NCI-H187 (cell line): Measurements from ENCODE around the gene GOLGA6D.
"Not testable (repeated sequence)": the region's sequence is repeated elsewhere in the genome, so short reads cannot be mapped to it uniquely, and the experiment has no call there.

ENCODE experiments used
- DNase-seq, 2 experiments: peaks; one replicate each; lab custom pipeline; 2025; lab: John Stamatoyannopoulos, UW

GOLGA6D gene, protein sequence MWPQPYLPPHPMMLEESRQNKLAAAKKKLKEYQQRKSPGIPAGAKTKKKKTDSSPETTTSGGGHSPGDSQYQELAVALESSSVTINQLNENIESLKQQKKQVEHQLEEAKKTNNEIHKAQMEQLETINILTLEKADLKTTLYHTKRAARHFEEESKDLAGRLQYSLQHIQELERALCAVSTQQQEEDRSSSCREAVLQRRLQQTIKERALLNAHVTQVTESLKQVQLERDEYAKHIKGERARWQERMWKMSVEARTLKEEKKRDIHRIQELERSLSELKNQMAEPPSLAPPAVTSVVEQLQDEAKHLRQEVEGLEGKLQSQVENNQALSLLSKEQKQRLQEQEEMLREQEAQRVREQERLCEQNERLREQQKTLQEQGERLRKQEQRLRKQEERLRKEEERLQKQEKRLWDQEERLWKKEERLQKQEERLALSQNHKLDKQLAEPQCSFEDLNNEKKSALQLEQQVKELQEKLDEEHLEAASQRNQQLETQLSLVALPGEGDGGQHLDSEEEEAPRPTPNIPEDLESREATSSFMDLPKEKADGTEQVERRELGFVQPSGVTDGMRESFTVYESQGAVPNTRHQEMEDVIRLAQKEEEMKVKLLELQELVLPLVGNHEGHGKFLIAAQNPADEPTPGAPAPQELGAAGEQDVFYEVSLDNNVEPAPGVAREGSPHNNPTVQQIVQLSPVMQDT

DNA sequence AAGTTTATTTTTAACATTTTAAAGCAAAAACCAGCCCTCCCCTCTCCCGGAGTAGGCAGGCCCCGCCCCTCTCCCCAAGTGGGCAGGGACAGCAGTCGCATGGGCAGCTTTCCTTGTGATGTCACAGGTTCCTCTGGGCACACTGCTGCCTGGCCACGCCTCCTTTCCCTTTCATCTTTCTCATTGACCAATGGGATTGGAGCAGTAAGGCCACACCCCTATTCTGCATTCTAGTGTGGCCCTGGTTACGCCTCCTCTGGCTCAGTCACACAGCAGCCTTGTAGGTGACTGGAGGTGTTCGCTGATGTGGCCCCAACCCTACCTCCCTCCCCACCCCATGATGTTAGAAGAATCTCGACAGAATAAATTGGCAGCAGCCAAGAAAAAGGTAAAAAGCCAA, at the start of gene GOLGA6D:
TSS of gene GOLGA6D (plus strand) at position 264 of the 400 bp plus-strand sequence. CDS start at position 305, 41 bp downstream.
- not testable (repeated sequence) for DNase-seq

DNA sequence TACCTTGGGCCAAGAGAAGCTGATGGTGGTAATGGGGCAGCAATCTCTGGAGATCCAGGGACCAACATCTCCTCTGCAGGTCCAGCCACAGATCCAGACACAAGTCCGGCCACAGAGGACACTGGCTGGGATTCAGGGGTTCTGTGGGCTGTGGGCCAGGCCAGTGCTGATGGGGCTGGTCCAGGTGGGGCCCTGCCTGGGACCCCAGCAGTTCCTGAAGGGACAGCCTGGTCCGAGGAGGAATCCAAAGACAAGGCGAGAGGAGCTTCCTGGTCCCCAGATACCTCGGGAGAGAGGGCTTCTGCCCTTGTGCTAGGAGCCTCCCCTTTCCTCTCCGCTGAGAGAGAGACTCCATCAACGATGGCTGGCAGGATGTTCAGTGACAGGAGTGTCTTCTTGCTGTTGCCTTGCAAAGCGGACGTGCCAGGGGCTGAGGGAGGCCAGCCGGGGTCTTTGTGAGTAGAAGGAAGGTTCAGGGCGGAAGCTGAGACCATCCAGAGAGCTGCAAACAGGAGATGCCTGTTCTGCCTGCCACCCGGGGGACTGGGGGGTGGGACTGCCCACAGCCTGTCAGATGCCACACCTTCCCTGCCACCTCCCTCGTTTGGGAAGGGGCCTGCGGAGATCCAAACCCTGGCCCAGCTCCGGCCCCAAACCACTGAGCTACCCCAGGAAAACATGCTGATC, 49.0 kb upstream of the GOLGA6D start:
- DNase-seq: no peak

DNA sequence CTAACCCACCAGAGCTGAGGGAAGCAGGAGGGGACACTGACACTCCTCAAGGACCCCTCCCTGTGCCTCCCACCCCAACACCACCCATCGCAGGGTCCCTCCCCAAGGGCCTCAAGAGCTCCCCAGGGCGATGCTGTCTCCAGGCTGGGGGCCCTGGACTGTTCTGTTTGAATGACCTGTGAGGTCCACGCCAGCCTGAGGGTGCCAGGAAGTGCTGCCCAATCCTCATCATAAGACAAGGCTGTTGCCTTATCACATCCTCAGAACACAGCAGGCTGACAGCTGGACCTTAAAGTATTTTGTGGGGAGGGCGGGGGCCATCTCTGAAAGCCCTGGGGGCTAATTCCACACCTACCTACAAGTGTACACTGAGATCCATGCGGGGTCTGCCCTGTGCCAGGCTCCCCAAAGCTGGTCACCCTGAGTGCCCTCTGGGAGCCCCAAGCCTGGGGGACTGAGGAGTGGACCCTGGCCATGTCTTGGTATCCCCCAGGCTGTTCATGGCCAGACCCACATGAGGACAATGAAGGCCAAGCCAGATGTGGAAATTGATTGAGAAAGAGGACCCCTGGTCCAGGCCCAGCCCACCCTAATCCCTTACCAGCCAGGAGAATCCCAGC, 48.3 kb upstream of the GOLGA6D start:
- DNase-seq: no peak

DNA sequence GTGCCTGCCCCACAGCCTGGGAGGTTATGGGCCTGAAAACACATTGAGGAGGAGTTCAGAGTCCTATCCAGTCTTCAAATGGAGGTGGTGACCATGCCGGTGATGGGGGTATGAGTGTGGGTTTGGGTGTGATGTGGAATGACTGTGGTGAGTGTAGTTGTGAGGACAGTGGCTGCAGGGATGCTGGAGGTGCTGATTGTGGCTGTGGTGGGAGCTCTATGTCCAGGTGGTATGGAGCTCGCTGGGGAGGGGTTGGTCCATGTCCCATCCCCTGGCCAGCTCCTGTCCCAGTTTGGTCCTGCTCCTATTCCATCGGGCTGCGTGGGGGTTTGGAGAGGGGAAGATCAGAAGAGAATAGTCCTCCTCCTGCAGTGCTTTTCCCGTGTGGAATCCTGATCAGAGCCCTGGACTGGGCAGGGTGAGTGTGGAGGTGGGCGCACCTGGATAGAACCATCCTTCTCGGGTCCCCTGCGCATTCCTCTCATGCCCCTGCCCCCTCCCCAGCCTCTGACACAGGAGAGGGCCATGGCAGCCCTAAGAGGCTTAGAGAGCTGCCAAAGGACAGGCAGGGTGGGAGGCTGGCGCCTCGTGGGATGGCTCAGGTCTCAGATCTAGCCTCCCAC, 47.5 kb upstream of the GOLGA6D start:
- no peak for DNase-seq

DNA sequence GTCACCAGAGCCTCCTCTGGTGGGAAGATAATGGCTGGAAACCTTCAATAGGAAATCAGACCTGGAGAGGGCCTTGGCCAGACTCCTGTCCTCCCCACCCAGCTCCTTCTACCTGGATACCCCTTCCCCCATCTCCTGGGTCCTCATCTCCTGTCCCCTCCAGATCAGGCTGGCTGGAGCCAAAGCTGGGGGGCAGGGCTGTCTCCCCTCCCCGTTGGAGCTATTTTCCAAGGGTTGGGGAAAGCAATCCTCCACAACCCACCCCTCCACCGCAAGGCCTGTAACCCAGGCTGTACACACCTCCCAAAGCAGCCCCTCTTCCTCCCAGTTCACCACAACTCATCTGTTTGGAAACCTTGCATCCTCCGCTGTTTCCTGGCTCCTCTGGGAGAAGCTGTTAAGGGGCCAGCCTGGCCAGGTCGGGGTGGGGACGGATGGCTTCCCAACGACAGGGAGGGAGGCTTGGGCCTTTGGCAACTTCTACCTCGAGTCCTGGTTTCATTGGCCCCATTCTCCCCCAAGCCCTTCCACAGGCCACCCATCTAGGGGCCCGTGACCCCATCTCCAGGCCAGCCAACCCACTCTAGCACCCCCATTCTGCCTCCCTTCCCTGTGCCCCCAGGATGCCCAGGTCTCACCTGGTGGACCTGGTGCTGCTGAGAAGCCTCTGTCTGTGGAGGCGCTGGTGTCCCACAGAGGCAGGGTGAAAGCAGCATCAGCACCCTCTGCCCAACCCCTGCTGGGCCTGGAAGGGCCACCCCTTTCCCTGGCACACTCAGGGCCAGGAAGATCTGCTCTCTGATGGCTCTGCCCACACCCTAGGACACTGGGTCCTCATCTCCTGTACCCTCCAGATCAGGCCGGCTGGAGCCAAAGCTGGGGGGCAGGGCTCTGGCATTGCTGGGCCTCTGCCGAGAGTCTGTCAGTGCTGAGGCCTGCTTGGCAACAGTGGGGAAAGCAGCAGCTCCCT, 46.6 kb upstream of the GOLGA6D start:
- no peak for DNase-seq

DNA sequence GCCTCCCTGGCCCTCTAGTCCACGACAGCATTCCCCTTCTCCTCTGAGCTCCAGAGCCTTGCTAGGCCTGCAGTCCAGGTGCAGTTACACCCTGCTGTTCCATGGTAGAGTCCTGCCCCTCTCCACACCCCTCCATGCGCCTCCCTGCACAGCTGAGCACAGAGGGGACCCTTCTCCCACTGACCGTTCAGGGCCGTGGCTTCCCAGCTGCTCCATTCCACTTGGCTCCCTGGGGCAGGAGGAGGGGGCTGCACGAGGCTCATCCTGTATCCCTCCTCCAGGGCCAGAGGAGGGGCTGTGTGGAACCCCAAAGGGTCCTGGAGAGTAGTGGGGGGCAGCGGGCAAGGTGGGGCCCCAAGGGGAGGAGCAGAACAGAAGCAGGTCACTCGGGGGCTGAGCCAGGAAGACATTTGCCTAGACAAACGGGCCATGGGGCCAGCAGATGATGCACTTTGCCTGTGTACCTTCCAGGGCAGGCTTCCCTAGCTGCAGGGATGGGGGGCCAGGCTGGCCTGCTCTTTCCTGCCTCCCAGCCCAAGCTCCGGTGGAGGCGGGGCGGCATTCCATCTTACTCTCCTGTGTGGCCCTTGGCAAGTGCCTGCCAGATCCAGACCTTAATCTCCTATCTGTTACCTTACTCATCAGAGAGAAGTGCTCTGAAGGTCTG, 45.2 kb upstream of the GOLGA6D start:
- no peak for DNase-seq

DNA sequence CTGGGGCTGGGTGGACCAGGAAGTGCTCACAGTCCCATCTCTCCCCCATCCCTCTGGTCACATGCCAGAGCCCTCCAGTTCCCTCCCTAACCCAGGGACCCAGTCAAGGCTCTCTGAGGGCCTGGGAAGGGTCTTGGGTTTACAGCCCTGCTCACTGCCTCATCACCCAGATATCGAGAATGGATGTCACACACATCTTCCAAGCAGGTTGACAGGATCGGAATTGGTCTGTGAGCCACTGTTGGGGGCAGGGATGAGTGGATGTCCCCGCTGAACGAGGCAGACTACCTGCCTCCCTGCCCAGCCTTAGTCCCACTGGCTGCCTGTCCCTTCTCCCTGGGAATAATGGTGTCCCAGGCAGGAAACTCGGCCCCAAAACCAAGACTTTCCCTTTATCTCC, 44.5 kb upstream of the GOLGA6D start:
- no peak for DNase-seq

DNA sequence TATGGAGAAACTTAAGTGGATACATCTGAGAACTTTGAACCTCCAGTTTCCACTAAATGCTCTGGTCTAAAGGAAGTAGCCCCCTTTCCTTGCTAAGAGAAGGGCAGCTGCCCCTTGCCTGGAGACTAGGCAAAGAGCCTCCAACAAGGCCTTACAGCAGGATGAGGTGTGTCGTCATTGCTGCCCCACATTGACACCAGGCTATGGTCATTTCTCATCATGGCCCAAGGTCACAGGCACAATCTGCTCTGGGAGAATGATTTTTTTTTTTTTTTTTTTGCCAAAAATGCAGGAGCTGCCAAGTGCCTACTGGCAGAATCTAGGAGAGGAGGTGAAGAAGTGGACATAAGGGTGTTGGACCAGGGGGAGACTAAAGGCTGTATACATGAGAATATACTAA, 36.9 kb upstream of the GOLGA6D start:
- not testable (repeated sequence) for DNase-seq

DNA sequence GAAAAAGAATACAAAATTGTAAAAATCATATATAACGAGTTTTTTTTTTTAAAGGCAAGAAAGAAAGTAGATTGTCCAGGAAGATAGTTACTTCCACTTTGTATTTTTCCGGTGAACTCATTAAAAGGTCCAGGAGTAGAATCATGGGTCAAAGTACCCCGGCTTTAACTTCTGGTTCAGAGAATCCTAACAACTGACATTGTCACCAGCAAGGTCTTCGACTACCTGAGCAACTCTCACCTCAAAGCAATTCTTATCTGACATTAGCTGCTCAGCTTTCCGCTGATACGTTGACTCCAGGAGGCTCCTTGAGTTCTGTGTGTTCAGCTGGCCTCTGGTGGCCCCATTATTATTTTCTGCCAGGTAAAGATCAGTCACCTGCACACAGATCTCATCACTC, 33.6 kb upstream of the GOLGA6D start:
- DNase-seq: not testable (repeated sequence)

DNA sequence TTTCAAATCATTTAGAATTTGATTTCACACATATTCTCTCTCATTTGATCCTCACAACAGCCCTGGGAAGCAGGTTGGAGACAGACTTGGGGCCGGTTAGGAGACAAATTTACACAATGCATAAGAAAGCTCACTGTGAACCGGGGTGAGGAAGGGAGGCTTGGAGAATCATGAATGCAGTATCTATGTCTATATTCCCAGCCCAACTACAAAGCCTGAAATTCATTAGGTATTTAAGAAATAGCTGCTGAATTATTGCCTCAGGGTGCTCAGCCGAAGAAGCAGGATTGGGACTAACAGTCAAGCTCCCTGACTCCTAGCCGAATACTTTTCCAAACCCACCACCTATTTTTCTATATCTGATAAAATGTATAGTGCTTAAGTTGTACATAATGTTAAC, 32.9 kb upstream of the GOLGA6D start:
- no peak for DNase-seq

DNA sequence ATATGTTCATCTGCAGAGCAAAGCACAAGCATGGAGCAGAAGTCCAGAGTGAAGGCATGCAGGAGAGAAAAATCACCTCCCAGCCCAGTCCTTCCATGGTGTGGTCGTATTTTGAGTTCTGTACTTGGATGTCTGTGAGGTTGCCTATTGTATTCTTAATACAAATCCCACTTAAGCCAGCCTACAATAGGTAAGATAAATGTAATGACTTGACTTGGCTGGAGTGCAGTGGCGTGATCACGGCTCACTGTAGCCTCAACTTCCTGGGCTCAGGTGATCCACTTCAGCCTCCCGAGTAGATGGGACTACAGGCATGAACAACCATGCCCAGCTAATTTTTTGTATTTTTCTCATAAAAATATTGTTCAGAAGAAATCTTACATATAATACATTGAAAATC, 31.3 kb upstream of the GOLGA6D start:
- DNase-seq: not testable (repeated sequence)

DNA sequence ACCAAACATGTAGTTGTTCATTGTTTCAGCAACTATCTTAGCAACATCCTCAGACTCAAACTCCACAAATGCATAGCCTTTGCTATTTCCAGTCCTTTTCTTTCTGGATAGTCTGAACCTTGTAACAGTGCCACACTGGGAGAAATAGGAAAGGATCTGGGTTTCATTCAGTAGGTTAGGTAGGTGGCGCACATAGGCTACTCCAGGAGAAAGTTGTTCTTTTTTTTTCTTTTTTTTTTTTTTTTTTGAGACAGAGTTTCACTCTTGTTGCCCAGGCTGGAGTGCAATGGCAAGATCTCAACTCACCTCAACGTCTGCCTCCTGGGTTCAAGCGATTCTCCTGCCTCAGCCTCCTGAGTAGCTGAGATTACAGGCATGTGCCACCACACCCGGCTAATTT, 30.4 kb upstream of the GOLGA6D start:
- DNase-seq: not testable (repeated sequence)

DNA sequence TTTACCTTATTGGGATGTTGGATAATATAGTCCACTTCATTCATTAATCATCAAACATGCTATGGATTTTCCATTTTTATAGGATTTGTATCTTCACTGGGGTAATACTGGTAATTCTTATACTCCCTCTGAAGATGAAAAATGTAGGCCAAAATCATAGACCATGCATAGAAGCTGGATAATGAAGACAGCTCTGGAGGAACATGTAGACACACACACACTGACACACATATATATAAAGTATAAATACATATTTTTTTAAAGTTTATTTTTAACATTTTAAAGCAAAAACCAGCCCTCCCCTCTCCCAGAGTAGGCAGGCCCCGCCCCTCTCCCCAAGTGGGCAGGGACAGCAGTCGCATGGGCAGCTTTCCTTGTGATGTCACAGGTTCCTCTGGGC, 24.6 kb upstream of the GOLGA6D start, which contains the start of gene GOLGA6C:
TSS of gene GOLGA6C (plus strand) at position 301 of the 400 bp plus-strand sequence. CDS start 265 bp downstream, outside the sequence.
- not testable (repeated sequence) for DNase-seq

DNA sequence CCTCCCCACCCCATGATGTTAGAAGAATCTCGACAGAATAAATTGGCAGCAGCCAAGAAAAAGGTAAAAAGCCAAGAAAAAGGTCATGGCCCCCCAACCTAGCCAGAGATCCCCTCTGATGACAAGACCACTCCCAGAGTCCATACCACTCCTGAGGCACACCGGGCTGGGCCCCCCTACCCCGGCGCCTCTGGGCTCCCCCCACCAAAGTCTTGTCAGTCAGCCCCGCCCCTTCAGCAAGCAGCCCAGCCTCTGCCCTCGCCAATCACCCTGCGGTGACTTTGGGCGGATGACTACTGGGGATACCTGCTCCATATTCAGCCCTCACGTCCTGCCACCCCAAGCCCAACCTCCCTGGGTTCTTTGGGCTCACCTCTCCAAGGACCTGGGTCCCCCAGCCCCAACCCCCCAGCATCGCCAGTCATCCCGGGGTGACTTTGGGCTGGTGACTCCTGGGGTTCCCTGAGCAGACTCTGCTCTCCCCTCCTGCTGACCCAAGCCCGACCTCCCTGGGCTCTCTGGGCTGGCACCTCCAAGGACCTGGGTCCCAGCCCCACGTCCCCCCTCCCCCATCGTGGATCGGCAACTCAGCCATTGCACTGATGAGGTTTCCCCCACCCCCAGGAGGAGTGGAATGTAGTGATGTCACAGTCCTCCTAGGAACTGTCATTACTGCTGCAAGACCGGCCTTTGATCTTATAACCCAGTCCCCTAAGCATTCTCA, 23.9 kb upstream of the GOLGA6D start:
- DNase-seq: not testable (repeated sequence)

DNA sequence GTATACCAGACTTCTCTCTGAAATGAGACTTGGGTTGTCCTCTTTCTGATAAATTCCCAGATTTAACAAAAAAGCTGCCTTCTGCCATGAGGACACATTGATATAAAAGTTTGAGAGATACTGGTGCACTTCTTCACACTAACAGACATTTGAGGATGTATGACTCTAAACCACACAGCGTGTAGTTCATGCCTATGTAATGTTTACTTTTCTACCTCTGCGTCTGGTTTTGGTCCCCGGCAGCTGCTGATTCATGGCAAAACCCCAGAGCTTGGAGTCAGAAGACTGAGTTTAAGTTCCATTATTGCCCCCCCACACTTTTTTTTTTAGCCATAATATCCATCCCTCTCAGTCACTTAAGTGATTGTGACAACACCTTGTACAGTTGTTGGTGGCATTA, 22.8 kb upstream of the GOLGA6D start:
- DNase-seq: not testable (repeated sequence)

DNA sequence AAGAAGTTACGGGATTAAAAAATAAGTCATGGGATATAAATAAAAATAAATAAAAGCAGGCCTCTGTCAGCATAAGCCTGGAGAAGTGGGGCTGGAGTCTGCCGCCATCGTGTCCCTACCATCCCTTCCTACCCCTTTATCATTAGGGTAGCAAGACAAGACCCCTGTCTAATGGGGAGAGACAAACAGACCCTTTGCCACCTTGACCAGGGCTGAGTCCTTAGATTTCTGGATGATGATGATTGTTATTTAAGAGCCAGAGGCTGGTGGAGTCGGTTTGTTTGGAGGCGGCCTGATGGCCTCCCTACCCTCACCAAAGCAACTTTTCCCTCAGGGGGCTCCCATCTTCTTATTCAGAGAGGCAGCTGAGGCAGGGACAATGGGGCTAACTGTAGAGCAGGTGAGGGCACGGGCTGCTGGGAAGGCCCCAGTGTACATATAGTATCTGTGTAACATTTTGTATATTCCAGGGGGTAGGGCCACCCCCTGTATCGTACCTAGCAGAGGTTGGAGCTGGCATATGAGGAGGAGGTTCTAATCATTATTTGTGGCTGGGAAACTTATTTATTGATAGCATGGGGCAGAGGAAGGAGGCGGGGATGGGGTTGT, 8.8 kb upstream of the GOLGA6D start:
- not testable (repeated sequence) for DNase-seq

DNA sequence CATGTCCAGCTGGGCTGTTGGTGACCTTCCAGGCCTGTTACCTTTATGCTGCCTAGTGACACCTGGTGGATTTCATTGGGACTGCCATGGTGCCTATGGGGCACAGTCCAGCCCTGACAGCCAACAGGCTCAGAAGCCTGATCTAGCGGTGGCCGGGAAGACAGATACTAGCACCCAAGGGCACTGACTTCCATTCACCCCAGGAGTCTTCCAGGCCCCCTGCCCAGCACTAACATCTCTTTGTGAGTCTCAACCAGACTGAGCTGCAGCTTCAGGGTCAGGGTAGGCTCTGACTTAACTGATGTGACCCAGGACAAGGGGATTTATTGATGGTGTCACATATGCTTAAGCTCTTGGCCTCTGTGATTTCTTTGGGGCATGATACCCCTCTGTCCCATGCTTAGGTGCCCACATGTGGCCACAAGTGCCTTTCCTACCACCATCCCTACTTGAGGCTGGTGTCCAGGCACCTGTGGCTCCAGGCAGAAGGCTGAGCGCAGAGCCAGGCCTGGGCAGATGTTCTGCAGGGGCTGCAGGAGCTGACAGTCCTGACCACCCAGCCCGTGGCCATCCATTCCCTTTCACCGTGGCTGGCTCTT, 8.0 kb upstream of the GOLGA6D start:
- not testable (repeated sequence) for DNase-seq

DNA sequence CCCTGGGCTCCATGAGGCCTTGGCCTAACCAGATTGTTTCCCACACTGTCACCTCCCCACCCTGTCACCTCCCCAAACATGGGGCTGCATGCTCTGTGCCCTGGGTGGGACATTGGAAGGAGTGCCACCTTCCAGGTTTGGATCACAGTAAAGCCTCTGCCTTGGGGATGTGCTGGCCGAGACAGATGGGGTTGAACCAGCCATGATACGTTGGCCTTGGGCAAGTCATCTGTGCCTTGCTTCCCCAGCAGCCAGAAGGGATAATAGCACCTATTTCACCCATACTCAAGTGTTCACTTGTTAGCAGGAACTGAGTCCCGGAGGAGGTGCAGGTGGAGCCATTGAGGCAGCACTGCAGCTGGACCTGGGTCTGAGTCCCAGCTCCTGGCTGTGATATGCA, 7.0 kb upstream of the GOLGA6D start:
- not testable (repeated sequence) for DNase-seq
